ENCODE results near the gene RP2.

DNA sequence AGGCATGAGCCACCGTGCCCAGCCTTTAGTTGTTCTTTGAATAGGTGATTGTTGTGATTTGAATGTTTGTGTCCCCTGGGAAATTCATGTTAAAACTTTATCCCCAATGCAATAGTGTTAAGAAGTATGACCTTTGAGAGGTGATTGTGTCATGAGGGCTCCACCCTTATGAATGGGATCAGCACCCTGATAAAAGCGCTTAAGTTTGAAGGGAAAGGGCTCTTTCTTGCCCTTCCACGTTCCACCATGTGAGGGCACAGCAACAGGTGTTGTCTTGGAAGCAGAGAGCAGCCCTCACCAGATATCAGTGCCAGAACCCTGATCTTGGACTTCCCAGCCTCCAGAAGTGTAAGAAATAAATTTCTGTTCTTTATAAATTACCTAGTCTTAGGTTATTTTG is 33.7 kb upstream of the RP2 start:
- TF ChIP-seq CTCF (conservative IDR thresholded peaks at IDR 0.05), result peak; percentile 32
- no peak for TF ChIP-seq ZFX (IDR thresholded peaks at IDR 0.05)

Data from C4-2B (cell line).